ENCODE data around the gene CRYBG1.

DNA sequence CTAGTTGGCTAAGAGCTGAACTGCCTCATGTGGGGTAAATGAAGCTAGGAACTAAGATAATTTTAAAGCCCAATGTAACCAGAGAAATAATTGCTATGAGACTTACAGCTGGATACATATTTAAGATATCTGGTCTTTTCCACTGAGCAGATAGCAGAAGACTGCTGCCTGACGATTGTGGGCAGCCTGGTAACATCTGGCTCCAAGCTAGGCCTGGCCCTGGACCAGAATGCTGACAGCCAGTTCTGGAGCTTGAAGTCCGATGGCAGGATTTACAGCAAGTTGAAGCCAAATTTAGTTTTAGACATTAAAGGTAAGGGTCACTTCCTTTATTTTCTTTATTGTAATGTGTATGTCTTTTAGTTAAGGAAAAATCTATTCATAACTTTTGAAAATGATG is 203.1 kb downstream of the CRYBG1 start:
- TF ChIP-seq, protein P1, sequence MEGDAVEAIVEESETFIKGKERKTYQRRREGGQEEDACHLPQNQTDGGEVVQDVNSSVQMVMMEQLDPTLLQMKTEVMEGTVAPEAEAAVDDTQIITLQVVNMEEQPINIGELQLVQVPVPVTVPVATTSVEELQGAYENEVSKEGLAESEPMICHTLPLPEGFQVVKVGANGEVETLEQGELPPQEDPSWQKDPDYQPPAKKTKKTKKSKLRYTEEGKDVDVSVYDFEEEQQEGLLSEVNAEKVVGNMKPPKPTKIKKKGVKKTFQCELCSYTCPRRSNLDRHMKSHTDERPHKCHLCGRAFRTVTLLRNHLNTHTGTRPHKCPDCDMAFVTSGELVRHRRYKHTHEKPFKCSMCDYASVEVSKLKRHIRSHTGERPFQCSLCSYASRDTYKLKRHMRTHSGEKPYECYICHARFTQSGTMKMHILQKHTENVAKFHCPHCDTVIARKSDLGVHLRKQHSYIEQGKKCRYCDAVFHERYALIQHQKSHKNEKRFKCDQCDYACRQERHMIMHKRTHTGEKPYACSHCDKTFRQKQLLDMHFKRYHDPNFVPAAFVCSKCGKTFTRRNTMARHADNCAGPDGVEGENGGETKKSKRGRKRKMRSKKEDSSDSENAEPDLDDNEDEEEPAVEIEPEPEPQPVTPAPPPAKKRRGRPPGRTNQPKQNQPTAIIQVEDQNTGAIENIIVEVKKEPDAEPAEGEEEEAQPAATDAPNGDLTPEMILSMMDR (conservative IDR thresholded peaks at IDR 0.05 in 1 of 2, IDR thresholded peaks at IDR 0.05 in 1 of 2; ENCODE audit: extremely low read depth in 1 of 2, insufficient read depth in 1 of 2, low read depth in 1 of 2, low read length in 2 of 2), result no peak
- no peak for TF ChIP-seq EZH2 (IDR thresholded peaks at IDR 0.05; ENCODE audit: borderline replicate concordance, low read length)

Data from mammary epithelial cell (primary cell).